ENCODE measurements around the gene GID8. TPM values are rescaled to one million over a fixed set of nuclear protein-coding genes. Genes with fewer than 3 reads are reported as not detected.

Gene GID8
- total RNA-seq, 1 experiment from 2014 or later, result 35.6 TPM

- no peak for ATAC-seq
- DNase-seq (ENCODE audit: low read depth, low spot score), result no peak
- H2AFZ ChIP-seq (ENCODE audit: low read depth, low read length, poor library complexity, severe bottlenecking), result no peak overlapping the region
- no TSS peak for BruUV-seq (replicated peaks)
- ChIA-PET CTCF (no interaction called here), POLR2A (no interaction called here), RAD21 (ENCODE audit: low non-redundant PET in 1 of 2, low total read pairs in 2 of 2, uncharacterized antibody in 2 of 2, unreplicated experiment in 2 of 2) (no interaction called here)
- no peaks in the 10 kb centered on the region for H3K4me1 ChIP-seq (ENCODE audit: control insufficient read depth in 1 of 2, insufficient read depth in 2 of 2, low read length in 2 of 2)
- H3K4me3 ChIP-seq (replicated peaks in 1 of 2; ENCODE audit: low read depth in 1 of 2, low read length in 2 of 2), result no peak overlapping the region
- H3K9me3 ChIP-seq (ENCODE audit: control insufficient read depth in 1 of 2, insufficient read depth in 1 of 2, low read depth in 1 of 2, low read length in 2 of 2), result no peaks in the 10 kb centered on the region
- H3K9ac ChIP-seq (ENCODE audit: low read length), result no peak overlapping the region
- no peaks in the 10 kb centered on the region for H3K79me2 ChIP-seq (ENCODE audit: insufficient read depth, low read length)
- no peak overlapping the region for H3K27ac ChIP-seq (ENCODE audit: low read depth, low read length)
- no peaks in the 10 kb centered on the region for H3K27me3 ChIP-seq (ENCODE audit: insufficient read depth, low read length)
- intact Hi-C loops (cut with micrococcal nuclease), result no loop called here
- no peaks in the 10 kb centered on the region for H3K9me2 ChIP-seq (ENCODE audit: insufficient read depth)
- H3K4me2 ChIP-seq (ENCODE audit: low read length), result no peak overlapping the region
- no peaks in the 10 kb centered on the region for H4K20me1 ChIP-seq (ENCODE audit: insufficient read depth)
- H3K36me3 ChIP-seq (ENCODE audit: control insufficient read depth in 1 of 2, insufficient read depth in 2 of 2, low read length in 2 of 2), result peaks cover 0 to 8% of the 10 kb centered on the region in 2 experiments; a peak in 1 of 4 replicates
- no peak for TF ChIP-seq CBX3 (IDR thresholded peaks at IDR 0.05; ENCODE audit: low read depth)
- no peak for TF ChIP-seq MAX (IDR thresholded peaks at IDR 0.05)
- no peak for TF ChIP-seq ATF3 (IDR thresholded peaks at IDR 0.05)
- no peak for TF ChIP-seq POLR2AphosphoS5 (IDR thresholded peaks at IDR 0.05; ENCODE audit: low read depth, low read length)
- no peak for TF ChIP-seq SP1 (IDR thresholded peaks at IDR 0.05; ENCODE audit: low read depth)
- TF ChIP-seq ZBTB33 (IDR thresholded peaks at IDR 0.05; ENCODE audit: extremely low read depth, insufficient replicate concordance, low read length), result no peak
- no peak for TF ChIP-seq EZH2 (IDR thresholded peaks at IDR 0.05)
- TF ChIP-seq POLR2A (IDR thresholded peaks at IDR 0.05; ENCODE audit: borderline replicate concordance, extremely low read depth, insufficient read depth, insufficient read length), result no peak
- no peak for TF ChIP-seq ELF1 (IDR thresholded peaks at IDR 0.05; ENCODE audit: borderline replicate concordance, low read depth)
- no peak for TF ChIP-seq TCF7L2 (IDR thresholded peaks at IDR 0.05; ENCODE audit: borderline replicate concordance, extremely low read depth, insufficient read depth, insufficient read length)
- TF ChIP-seq RAD21 (IDR thresholded peaks at IDR 0.05; ENCODE audit: low read depth), result no peak
- TF ChIP-seq EGR1 (IDR thresholded peaks at IDR 0.05; ENCODE audit: low read depth), result no peak
- no peak for TF ChIP-seq FOSL1 (IDR thresholded peaks at IDR 0.05; ENCODE audit: low read depth)
- TF ChIP-seq ZFX (IDR thresholded peaks at IDR 0.05), result no peak
- no peak for TF ChIP-seq REST (IDR thresholded peaks at IDR 0.05; ENCODE audit: low read depth)
- TF ChIP-seq CTCF (IDR thresholded peaks at IDR 0.05 in 2 of 3, conservative IDR thresholded peaks at IDR 0.05 in 1 of 3; ENCODE audit: borderline replicate concordance in 1 of 3, insufficient read depth in 1 of 3, low read depth in 2 of 3, low read length in 2 of 3), result no peak
- no peak for TF ChIP-seq JUND (IDR thresholded peaks at IDR 0.05)
- TF ChIP-seq CEBPB (IDR thresholded peaks at IDR 0.05; ENCODE audit: low read depth), result no peak
Measured at GRCh38 chr20:62962891-62963613, 25.1 kb downstream of the GID8 start.
